ENCODE results near the gene CCDC106.

Gene CCDC106

DNA sequence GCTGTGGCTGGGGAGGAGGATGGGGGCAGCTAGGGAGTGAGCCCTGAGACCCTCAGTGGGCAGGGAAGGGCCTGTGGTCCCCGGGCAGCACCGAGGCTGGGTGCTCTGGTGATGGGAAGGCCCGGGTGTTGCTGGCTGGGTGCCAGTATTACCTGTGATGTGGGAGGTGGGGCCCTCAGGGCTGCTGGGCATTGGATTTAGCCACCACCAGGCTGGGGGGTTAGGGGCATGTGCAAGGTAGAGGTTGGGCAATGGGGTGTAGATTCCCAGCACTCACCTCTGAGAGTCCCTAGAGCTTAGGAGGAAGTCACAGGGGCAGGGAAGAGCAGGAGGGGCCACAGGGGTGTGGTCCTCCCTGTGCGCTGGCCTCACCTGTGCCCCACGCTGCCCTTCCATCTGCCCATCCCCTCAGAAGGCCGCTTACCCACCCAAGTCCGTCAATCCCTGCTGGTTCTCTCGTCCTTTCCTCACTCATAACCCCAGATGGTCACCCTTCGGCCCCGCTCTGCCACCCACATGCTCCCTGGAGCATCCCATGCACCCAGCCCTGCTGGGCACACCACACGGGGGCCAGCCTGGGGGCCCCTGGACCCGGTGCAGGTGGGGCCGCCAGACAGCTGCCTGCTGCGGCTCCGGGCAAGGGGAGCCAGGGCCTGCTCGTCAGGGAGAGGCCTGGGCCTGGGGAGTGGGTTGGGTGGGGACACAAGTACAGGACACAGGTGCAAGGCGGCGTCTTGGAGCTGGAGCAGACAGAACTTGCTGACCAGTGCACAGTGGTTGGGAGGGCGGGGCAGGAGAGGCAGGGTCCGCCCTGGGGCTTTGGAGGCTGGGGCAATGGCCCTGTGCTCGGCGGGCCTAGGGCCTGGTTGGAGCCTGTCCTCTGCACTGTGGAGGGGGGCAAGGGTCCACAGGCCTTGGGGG lies 39.5 kb downstream of the CCDC106 start:
- no peak for DNase-seq

DNA sequence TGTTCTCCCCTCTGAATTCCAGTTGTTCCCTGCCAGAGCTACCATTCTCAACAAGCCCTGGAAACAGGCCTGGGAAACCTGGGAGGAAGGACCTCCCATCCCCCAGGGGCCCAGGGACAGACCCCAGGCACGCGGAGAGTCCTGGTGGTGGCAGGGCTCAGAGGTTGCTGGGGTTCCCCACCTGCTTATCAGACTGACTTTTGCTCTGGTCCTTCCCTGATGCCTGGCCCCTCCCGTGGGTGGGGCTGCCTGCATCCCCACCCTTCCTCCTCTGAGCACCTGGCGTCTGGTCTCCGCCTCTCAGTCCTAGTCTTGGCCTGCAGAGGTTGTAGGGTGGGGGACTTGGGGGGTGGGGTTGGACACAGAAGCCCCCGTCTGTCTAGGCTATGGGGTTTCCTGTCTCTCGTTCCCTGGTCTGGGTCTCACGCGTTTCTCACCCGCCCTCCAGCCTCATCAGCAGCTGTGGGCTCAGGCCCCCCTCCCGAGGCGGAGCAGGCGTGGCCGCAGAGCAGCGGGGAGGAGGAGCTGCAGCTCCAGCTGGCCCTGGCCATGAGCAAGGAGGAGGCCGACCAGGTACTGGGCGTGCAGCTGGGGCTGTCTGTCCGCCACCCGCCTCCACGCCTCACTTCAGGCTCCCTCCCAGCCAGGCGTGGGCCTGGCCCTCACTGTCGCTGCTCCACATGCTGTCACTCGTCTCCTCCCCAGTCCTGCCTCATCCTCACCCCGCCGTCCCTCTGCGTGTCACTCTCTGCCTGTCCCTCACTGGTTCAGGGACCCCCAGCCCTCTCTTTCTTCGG lies 40.6 kb downstream of the CCDC106 start:
- no peak for DNase-seq

DNA sequence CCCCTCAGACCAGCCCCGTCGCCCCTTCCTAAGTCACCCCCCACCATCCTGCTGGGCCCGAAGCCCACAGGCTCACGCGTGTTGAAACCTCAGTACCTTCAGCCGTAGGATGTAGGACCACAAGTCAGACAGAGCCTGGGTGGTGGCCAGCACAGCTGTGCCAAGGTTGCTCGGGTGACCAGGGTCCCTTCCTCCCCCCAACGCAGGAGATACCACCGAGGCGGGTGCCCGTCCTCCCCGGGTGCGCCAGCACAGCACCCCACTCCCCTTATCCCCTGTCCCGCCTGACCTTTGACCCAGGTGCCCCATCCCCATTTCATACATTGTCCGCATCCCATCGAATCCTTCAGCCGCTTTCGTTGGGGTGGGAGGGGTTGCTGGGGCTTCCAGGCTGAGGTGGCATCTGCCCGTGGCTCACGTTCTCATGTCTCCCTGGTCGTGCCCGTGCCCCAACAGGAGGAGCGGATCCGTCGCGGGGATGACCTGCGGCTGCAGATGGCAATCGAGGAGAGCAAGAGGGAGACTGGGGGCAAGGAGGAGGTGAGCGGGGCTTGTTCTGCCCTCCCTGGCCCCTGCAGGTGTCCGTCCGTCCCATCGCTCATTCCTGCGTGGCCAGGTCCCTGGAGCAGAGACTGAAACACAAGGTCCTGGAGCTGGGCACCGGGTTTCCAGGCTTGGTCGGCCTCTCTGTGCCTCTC lies 41.5 kb downstream of the CCDC106 start:
- DNase-seq, result no peak

DNA sequence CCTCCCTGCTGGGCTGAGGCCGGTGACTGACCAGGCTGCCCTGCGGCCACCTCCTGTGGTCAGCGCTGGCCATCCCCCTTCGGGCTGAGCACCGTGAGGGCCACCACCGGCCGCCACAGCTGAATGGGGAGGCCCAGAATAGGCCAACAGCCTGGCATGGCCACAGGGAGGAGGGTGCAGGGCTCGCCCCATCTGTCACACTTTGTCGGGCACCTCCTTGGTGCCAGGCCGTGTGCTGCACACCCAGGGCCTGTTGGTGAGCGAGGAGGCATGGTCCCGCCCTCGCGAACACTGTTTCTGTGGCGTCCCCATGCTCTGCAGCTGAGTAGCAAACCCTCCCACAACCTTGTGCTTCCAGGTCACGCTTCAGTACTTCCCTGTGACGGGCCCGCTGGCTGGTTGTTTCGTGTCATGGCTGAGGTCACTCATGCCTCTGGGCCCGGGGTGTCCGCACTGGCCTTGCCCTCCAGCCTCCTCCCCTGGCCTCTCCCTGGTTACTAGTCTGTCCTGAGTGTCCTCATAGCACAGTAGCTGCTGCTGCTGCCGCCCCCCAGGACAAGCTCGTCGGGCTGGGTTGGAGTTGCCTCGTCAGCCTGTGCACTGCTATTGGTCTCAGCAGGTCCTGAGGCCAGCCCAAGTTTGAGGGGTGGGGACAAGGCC lies 42.2 kb downstream of the CCDC106 start:
- no peak for DNase-seq

DNA sequence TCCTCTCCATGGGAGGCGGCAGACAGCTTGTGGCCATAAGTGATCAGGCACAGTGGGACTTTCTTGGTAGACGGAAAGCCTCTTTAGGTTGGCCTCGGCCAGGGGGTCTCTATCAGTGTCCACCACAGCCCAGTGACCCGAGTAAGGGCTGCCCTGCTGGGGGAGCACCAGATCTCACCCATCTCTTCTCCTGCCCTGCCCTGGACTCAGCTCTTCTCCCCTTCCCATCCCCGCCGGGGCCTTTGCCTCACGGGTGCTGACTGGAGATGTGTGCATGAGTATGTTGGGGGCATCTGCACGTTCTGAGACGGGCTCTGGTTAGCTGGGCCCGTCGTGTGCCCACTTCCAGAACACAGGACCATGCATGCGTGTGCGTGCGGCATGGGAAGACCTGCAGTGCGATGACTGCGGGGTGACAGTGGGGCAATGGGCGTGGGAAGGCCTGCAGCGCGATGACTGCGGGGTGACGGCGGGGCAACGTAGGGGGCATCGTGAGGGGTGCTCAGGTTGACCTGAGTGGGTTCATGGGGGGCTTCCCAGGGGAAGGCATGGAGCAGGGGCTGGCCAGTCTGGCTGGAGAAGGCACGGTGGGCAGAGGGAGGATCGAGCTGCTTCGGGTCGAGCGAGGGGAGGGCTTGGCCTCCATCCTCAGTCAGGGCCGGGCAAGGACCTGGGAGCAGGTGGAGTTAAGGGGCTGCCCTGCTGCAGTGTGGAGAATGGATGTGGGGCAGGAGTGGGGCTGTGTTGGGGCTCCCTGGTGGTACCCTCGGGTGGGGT lies 42.9 kb downstream of the CCDC106 start:
- DNase-seq, result no peak

DNA sequence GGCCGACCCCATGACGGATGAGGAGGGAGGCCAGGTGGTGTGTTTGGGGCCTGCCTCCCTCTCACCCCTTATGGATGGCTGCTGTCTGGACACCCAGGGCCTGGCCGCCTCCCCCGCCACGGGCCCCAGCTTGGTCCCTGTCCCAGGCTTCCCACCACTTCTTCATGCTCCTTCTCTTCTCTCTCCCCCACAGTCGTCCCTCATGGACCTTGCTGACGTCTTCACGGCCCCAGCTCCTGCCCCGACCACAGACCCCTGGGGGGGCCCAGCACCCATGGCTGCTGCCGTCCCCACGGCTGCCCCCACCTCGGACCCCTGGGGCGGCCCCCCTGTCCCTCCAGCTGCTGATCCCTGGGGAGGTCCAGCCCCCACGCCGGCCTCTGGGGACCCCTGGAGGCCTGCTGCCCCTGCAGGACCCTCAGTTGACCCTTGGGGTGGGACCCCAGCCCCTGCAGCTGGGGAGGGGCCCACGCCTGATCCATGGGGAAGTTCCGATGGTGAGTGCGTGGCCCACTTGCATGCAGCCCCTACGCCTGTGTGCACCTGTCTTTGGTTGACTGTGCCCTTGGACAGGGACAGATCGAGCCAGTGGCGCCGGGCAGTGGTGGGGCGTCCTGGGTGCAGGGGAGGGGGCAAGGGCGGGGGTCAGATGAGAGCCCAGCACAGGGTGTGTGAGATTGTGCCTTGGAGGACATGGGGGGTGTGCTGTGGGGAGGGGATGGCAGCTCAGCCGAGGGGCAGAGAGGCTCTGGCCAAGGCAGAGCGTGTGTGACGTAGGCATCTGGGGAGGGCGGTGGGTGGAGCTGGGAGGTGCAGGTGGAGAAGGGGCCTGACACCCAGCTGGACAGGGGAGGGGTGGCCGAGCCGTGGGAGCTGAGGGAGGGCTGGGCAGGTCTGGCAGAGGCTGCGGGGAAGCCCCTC lies 43.8 kb downstream of the CCDC106 start:
- DNase-seq, result no peak

DNA sequence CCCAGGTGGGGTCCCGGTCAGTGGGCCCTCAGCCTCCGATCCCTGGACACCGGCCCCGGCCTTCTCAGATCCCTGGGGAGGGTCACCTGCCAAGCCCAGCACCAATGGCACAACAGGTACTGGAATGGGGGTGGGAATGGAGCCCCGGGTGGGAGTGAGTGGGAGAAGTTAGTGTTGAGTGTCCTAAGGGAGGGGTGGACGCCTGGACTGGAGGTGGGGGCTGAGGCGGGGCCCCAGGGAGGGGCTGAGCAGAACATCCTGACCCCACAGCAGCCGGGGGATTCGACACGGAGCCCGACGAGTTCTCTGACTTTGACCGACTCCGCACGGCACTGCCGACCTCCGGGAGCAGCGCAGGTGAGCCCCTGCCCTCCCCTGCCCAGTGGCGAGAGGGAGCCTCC lies 44.7 kb downstream of the CCDC106 start:
- no peak for DNase-seq

DNA sequence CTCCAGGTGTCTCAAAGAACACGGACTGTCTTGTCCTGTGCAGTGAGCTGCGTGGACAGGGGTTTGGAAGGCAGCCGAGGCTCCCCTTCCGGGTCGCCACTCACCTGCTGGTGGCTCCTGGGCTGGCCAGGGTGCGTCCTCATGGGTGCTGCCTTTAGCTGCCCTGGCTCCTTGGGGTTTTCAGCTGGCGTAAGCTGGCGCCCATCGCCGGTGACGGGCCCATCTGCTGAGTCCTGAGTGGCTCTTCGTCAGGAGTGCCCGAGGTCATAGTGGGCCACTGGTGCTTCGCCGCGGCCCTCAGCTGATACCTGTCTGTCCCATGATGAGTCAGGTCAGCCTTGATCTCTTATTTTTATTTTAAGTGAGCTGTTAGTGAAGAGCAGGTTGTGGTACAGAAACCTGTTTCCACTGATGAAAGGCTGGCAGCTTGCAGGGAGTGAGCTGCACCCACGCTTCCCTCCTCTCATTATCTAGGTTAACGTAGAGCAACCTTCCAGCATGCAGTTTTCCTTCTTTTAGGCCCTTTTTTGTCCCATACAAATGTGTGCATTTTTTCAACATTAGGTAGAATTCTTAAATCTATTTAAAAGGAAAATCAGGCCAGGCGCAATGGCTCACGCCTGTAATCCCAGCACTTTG lies 45.4 kb downstream of the CCDC106 start:
- DNase-seq, result no peak

DNA sequence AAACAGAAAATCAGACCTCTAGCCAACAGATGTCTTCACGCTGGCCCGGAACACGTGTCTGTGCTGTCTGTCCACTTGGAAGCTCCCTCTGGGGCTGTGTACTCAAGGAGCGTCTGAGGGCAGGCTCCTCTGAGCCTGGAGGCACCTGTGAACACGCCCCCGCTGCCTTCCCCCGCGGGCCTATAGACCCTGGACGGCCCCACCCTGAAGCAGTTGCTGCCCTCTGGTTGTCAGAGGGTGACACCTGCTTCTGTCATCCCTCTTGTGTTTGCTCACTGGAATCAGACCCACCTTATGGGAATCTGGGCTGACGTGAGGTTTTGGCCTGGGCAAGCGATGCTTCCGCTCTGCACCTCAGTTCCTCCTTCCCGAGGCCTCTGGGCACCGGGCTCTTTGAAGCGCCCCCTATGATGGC lies 46.2 kb downstream of the CCDC106 start:
- DNase-seq, result no peak

DNA sequence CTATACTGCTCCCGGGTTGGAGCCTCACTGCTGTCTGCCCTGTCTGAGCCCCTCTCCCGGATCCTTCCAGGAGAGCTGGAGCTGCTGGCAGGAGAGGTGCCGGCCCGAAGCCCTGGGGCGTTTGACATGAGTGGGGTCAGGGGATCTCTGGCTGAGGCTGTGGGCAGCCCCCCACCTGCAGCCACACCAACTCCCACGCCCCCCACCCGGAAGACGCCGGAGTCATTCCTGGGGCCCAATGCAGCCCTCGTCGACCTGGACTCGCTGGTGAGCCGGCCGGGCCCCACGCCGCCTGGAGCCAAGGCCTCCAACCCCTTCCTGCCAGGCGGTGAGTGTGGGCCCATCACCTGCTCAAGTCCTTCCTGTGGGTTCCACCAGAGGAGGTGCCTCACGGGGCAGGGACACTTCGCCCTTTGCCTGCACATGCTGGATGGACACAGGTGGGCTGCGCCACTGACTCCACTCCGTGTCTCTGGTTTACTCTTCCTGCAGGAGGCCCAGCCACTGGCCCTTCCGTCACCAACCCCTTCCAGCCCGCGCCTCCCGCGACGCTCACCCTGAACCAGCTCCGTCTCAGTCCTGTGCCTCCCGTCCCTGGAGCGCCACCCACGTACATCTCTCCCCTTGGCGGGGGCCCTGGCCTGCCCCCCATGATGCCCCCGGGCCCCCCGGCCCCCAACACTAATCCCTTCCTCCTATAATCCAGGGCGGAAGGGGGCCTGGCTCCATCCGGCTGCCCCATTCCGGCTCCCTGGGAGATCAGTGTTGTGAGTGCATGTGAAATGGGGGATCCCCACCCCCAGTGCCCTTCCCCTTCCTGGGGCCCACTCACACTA lies 46.9 kb downstream of the CCDC106 start:
- DNase-seq, result no peak

DNA sequence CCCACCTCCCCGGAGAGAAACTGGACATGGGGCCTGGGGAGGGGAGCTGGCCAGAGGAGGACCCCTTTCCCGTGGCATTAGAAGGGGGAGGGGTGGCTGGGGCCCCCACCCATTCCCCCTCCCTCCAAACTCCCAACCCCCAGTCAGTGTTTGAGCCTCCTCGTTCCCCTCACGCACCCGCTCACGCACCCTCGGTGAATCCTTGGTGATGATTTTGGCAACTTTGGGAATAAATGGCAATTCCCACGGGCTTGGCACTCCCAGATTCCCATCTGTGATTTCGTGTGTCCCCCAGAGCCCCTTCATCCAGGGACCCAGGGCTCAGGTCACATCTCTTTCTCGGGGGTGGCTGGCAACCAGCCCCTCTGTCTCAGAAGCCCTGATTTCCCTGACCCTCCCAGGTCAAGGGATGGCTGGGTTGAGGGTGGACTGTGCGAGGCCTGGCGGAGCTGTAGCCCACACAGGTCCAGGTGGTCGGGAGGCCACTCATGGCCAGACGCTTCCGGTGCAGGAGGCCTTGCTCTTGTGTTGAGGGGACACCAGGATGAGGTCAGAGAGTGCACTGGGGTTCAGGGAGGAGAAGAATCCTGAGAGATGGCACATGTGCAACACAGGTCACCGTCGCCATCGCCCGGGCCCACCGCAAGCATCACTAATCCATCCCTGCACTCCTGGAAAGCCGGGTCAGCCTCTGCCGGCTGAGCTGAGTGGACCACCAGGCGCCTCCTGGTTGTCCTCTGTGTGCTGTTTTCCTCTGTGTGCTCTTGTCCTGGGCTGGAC lies 47.7 kb downstream of the CCDC106 start:
- DNase-seq, result no peak

DNA sequence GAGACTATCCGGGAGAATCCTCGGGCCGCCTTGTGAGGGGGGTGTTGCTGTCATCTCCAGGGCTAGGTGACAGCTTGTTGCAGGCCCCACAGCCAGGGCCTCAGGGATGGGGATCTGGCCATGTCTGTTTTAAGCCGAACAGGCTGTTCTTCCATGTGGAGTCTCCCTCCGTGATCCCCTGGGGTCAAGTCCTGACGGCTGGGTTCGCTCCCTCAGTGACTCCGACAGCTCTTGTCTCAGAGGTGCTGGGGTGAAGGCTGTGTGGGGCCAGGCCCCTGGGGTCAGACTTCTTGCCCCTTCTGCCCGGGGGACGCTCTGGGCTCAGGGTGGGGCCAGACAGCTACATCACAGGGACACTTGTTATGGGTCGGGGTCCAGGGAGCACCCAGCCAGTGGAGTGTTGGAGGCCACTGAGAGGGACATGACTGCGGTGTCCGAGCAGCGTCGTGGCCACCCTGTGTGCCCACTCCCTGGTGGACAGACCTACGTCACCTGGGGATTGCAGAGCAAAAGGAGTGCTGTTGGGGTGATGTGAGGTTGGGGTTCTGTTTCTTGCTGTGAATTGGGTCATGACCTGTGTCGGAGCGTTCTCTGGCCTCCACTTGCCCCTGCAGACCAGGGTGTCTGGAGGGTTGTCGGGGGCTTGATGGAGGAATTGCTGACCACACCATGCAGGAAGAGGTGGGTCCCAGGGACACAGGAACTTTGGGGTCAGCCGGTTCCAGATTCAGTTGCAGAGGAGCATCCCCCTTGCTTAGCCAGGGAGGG lies 48.5 kb downstream of the CCDC106 start:
- DNase-seq, result no peak

DNA sequence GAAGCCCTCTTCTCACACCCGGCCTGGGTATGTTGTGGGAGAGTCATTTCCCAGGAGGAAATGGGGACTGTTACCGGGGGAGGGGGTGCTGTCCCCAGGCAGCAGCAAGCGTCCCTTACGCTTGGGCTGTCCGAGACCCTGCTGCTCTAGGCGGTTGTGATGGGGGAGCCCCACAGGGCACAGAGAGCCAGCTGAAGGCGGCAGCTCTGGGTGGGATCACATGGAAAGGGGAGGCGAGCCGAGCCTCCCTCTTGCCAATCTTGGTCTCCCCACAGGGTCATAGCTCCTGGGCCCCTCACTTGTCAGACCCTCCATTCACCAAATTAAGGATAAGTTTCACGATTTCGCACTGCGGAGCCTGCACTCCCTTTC lies 49.0 kb downstream of the CCDC106 start:
- DNase-seq, result no peak

DNA sequence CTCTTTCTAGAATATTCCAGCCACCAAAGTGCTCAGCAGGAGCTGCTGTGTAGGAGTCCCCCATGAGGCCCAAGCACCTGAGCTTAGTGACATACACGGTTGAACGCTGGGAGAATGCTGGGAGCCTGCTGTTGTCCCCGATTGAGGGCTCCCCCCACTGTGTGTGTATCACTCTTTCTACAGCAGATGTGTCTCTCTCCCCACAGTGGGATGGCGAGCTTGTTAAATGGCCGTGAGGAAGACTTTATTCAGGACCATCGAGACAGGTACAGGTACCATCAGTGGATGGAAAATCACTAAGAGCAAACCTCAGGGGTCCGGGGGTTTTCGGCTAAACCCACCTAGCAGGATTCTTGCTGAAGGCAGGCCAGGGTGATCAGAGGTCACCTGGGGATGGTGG lies 49.7 kb downstream of the CCDC106 start:
- DNase-seq, result no peak

DNA sequence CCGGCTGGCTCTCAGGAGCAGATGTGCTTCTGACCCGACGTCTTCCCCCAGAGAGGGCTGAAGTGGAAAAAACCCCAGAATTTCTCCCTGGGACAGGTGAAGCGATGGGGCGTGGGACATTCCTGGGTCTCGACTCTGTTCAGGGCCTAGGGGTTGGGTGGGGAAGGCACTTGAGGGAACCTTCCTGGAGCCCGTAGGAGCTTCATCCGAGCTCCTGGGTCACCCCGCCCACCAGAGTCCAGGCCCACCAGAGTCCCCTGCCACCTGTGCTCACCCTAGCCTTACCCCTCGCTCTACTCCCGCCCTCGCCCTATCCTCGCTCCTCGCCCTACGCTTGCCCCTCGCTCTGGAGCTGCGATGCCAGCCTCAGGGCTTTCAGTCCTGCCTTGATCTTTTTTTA lies 50.2 kb downstream of the CCDC106 start:
- DNase-seq, result no peak

DNA sequence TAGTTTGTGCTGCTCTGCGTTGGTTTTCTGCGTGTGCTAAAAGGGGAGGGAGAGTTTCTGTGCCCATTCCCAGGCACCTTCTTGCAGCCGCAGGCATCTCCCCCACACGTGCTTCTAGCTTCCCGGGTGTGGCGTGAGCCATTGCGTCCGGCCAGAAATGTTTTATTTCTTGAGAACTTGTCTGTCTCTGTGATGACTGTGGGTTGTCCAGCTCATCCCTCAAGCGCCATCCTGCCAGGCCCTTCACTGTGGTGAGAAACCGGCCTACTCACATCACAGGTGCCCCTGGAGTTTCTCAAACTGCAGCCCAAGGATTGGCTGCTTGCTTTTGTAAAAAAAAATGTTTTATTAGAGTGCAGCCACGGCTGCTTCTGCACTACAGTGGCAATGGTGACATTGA lies 51.2 kb downstream of the CCDC106 start:
- DNase-seq, result no peak

DNA sequence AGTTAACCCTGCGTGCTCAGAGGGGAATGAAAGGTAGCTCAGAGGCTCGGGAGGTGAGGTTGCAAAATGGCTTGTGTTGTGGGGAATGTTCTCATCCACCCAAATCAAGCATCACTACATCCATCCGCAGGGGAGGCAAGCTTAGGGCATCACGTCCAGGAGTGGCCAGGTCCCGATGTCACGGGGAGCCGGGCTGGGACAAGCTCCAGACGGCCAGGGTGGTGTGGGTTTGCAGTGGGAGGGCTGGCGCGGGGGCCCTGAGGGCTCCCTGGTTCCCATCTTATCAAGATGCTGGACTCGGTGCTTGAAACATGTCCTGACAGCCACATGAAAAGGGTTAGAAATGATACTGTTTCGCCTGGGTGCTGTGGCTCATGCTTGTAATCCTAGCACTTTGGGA lies 52.8 kb downstream of the CCDC106 start:
- no peak for DNase-seq

DNA sequence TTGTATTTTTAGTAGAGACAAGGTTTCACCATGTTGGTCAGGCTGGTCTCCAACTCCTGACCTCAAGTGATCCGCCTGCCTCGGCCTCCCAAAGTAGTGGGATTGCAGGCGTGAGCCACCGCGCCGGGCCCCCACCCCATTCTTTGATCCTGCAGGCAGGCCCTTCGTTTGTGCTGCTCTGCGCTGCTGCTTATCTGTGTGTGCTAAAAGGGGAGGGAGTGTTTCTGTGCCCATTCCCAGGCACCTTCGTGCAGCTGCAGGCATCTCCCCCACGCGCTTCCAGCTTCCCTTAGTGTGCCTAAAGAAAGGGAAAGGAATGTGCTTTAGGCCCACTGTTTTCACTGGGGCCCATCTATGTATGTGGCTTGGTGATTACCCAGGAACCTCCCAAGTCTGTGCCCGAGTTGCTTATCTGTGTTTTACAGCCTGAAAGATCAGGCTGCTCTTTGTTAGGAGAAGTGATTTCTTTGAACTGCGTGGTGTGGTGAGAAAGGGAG lies 54.2 kb downstream of the CCDC106 start:
- no peak for DNase-seq
